NCI-H2171 treated with DMSO at 0.1 percent for 48 hours (cell line): ENCODE data around the gene COMMD10.

Source experiments
- DNase-seq: peaks from one replicate; lab custom pipeline; 2025; lab: John Stamatoyannopoulos, UW

Gene COMMD10

GRCh38 chr5:116292321-116292720, 207.5 kb downstream of the COMMD10 start:
- no peak for DNase-seq

DNA sequence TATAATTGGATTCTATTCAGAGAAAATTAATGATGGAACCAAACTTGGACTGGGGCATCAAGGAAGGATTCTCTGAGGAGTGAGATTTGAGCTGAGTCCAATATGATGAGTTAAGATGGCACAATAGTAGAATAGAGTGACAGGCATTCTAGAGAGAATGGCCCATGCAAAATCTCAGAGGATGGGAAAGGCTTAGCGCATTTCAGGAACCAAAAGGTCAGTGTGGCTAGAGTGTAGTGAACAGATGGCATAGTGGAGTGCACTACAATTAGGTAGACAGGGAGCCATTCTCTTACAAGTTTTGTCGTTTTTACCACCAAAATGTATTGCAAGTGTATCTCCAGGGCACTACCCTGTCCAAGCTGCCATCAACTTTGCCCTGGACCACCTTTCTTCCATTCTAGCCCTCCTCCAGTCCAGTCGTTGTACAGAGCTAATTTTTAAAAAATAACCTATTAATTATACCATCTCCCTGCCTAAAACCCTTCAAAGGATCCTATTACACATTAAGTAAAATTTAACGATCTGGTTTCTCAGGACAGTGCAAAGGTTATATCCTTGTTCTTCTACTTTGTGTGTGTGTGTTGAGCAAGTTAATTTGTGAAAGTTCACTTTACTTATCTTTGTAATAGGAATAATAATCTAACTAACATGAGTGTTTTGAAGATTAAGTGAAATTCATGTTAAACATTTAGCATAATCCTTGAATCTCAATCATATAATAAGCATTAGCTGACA, 211.7 kb downstream of the COMMD10 start:
- DNase-seq = no peak

- peak; percentile 1 for DNase-seq
Measured at GRCh38 chr5:116297296-116297814, 212.5 kb downstream of the COMMD10 start.

GRCh38 chr5:116299746-116300640, 215.2 kb downstream of the COMMD10 start:
- no peak for DNase-seq

DNA sequence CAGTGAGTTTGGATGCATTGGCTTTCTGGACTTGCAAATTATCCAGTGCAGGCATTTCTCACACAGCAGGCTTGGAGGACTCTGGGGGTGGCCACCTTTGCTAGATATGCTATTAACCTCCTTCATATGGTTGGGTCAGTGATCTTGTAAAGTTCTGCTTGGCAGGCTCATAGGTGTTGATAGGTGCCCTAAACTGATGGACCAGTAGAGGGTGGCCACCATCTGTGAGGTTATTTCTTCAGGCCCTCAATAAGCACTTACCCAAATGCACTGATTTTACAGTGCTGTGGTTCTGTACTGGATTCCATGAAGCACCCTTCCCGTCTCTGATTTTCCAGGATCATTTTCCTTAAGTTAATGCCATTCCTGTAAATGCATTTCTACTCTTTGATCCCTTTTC, 216.3 kb downstream of the COMMD10 start:
- DNase-seq = no peak

GRCh38 chr5:116303340-116303739, 218.5 kb downstream of the COMMD10 start:
- DNase-seq = no peak

DNA sequence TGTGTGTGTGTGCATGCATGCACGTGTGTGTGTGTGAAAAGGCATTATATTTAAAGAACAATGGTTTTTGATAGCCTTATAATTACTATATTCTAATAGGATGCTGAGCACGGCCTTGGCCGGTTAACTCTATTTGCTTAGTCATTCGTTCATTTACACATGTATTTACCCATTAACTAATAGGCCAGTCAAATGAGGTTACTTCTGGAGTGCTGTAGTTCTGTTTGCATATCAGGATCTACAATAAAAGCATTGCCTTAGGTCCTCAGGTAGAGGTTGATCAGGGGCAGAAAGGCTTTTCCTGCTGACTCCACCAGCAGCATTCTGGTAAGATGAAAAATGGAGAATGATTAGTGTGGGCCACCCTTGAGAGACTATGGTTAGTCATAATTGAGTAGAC, 219.0 kb downstream of the COMMD10 start:
- DNase-seq = no peak

GRCh38 chr5:116305899-116306298, 221.1 kb downstream of the COMMD10 start:
- DNase-seq = no peak

DNA sequence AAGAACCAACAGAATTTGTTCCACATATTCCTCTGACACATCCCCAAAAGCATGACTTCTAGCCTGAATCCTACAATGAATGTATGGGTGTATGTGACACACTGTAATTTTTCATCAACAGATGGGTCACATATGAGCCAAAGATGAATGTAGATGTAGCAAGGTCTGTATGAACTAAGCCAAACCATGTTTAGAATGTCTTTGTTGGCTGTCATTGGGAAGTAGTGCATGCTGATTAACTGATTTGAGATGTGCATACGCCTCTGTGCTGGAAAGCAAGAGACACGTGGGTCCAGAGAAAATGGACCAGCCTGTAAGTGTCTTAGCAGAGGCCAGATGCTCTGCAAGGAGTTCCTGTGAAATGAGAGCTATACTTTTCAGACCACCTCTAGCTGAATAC, 222.0 kb downstream of the COMMD10 start:
- no peak for DNase-seq

- DNase-seq = no peak
Measured at GRCh38 chr5:116308391-116308790, 223.6 kb downstream of the COMMD10 start.

GRCh38 chr5:116313366-116313765, 228.5 kb downstream of the COMMD10 start:
- no peak for DNase-seq

- DNase-seq = no peak
Measured at GRCh38 chr5:116315531-116315930, 230.7 kb downstream of the COMMD10 start.

DNA sequence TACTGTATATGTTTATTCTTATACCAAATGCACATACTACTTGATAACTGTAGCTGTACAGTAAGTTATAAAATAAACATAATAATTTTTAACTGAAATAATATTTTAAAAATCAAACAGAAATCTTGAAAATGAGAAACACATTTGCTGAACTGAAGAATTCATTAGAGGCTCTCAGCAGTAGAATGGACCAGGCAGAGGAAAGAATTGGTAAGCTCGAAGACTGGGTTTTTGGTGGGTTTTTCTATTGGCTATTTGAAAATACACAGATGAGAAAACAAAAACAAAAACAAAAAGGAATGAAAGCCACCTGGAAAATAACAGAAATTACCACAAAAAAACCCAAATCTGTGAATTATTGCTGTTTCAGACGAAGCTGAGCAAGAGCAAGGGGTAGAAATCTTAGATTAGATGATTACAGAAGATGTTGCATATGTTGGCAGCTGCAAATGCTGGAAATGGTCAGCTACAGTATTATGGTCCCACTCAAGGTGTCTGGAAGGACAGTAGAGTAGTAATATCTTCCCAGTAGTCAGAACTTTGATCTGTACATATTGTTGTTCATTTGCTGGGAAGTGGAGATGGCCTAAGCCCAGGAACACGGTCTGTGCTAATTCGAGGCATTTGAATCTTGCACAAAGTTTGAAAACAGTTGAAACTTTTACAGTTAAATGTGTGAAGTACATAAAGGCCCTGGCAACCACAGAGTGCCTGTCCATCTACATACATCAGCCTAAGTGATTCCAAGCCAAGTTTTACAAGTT, 233.4 kb downstream of the COMMD10 start:
- DNase-seq = no peak

DNA sequence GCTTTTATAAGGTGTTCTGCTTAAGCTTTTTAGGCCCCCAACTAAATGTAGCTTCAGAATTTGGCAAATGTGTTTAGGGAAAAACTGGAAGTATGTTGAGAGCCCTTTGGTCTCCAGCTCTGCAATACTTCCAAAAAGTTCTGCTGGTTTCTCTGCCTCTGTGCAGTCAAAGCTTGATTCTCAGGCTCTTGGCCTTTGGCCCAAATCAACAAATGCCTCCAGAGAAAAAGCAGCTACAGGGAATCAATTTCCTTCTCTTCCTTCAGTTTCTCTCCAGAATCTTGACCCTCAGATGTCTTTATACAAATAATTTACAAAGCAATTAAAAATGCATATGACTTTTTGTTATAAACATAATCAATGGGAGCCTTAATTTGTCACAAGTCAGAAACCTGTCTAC, 235.7 kb downstream of the COMMD10 start:
- no peak for DNase-seq

DNA sequence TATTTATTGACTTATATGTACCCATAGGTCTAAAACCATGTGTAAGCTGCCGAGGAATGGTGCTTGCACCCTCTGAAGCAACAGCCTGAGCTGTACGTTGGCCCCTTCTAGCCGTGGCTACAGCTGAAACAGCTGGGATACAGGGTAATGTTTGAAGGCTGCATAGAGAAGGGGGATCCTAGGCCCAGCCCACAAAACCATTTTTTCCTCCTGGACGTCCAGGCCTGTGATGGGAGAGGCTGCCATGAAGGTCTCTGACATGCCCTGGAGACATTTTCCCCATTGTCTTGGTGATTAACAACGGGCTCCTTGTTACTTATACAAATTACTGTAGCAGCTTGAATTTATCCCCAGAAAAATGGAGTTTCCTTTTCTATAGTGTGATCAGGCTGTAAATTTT, 244.7 kb downstream of the COMMD10 start:
- no peak for DNase-seq

GRCh38 chr5:116340799-116341198, 256.0 kb downstream of the COMMD10 start:
- no peak for DNase-seq
